Measurements from ENCODE around the gene C1QTNF4. TPM values are rescaled to one million over a fixed set of nuclear protein-coding genes. Genes with fewer than 3 reads are reported as not detected.
"Not testable (repeated sequence)": the region's sequence is repeated elsewhere in the genome, so short reads cannot be mapped to it uniquely, and the experiment has no call there.

C1QTNF4 gene
- 10 to 100 TPM in 2 of 3 donors, 1 to 10 TPM in 1; 6.8 to 14.3 (median 11.8) TPM for polyA plus RNA-seq (ENCODE audit: insufficient read length in 3 of 3)
- long read RNA-seq, donor 1, transcript C1QTNF4-201 (2 exons, 1,664 nt) = major isoform, 5 of 5 reads
- long read RNA-seq, donor 1, partial matches to known transcripts = 0 of 5 reads
- long read RNA-seq, donor 1, other reads (novel, unspliced or antisense) = 0 of 5 reads
- long read RNA-seq, donor 2, transcript C1QTNF4-201 (2 exons, 1,664 nt) = major isoform, 11 of 11 reads
- long read RNA-seq, donor 2, partial matches to known transcripts = 0 of 11 reads
- long read RNA-seq, donor 2, other reads (novel, unspliced or antisense) = 0 of 11 reads
- long read RNA-seq, donor 3, transcript C1QTNF4-201 (2 exons, 1,664 nt) = major isoform, 6 of 6 reads
- long read RNA-seq, donor 3, partial matches to known transcripts = 0 of 6 reads
- long read RNA-seq, donor 3, other reads (novel, unspliced or antisense) = 0 of 6 reads
- long read RNA-seq, donor 4, transcript C1QTNF4-201 (2 exons, 1,664 nt) = major isoform, 8 of 8 reads
- long read RNA-seq, donor 4, partial matches to known transcripts = 0 of 8 reads
- long read RNA-seq, donor 4, other reads (novel, unspliced or antisense) = 0 of 8 reads
- long read RNA-seq, donor 5, partial matches to known transcripts = 0 of 1 reads
- long read RNA-seq, donor 5, other reads (novel, unspliced or antisense) = 0 of 1 reads
- long read RNA-seq, donor 6, partial matches to known transcripts = 0 of 2 reads
- long read RNA-seq, donor 6, other reads (novel, unspliced or antisense) = 0 of 2 reads
- long read RNA-seq, donor 7, transcript C1QTNF4-201 (2 exons, 1,664 nt) = major isoform, 5 of 5 reads
- long read RNA-seq, donor 7, partial matches to known transcripts = 0 of 5 reads
- long read RNA-seq, donor 7, other reads (novel, unspliced or antisense) = 0 of 5 reads
- long read RNA-seq, donor 8, transcript C1QTNF4-201 (2 exons, 1,664 nt) = major isoform, 10 of 10 reads
- long read RNA-seq, donor 8, partial matches to known transcripts = 0 of 10 reads
- long read RNA-seq, donor 8, other reads (novel, unspliced or antisense) = 0 of 10 reads
- long read RNA-seq, donor 9, transcript C1QTNF4-201 (2 exons, 1,664 nt) = major isoform, 6 of 6 reads
- long read RNA-seq, donor 9, partial matches to known transcripts = 0 of 6 reads
- long read RNA-seq, donor 9, other reads (novel, unspliced or antisense) = 0 of 6 reads
- long read RNA-seq, donor 10, partial matches to known transcripts = 0 of 4 reads
- long read RNA-seq, donor 10, other reads (novel, unspliced or antisense) = 0 of 4 reads
- long read RNA-seq, donor 11, transcript C1QTNF4-201 (2 exons, 1,664 nt) = major isoform, 10 of 10 reads
- long read RNA-seq, donor 11, partial matches to known transcripts = 0 of 10 reads
- long read RNA-seq, donor 11, other reads (novel, unspliced or antisense) = 0 of 10 reads
- long read RNA-seq, donor 12, partial matches to known transcripts = 0 of 3 reads
- long read RNA-seq, donor 12, other reads (novel, unspliced or antisense) = 0 of 3 reads
- long read RNA-seq, donor 13, transcript C1QTNF4-201 (2 exons, 1,664 nt) = major isoform, 5 of 5 reads
- long read RNA-seq, donor 13, partial matches to known transcripts = 0 of 5 reads
- long read RNA-seq, donor 13, other reads (novel, unspliced or antisense) = 0 of 5 reads
- long read RNA-seq, donor 14 = 0 reads
- long read RNA-seq, donor 15, partial matches to known transcripts = 0 of 4 reads
- long read RNA-seq, donor 15, other reads (novel, unspliced or antisense) = 0 of 4 reads
- long read RNA-seq, donor 16, transcript C1QTNF4-201 (2 exons, 1,664 nt) = major isoform, 5 of 5 reads
- long read RNA-seq, donor 16, partial matches to known transcripts = 0 of 5 reads
- long read RNA-seq, donor 16, other reads (novel, unspliced or antisense) = 0 of 5 reads

GRCh38 chr11:47593934-47594855 is at the start of gene C1QTNF4:
Gene C1QTNF4 (minus strand): TSS chr11:47594411. CDS start chr11:47590810, 3,601 bp downstream.
- DNase-seq = no peak

DNA sequence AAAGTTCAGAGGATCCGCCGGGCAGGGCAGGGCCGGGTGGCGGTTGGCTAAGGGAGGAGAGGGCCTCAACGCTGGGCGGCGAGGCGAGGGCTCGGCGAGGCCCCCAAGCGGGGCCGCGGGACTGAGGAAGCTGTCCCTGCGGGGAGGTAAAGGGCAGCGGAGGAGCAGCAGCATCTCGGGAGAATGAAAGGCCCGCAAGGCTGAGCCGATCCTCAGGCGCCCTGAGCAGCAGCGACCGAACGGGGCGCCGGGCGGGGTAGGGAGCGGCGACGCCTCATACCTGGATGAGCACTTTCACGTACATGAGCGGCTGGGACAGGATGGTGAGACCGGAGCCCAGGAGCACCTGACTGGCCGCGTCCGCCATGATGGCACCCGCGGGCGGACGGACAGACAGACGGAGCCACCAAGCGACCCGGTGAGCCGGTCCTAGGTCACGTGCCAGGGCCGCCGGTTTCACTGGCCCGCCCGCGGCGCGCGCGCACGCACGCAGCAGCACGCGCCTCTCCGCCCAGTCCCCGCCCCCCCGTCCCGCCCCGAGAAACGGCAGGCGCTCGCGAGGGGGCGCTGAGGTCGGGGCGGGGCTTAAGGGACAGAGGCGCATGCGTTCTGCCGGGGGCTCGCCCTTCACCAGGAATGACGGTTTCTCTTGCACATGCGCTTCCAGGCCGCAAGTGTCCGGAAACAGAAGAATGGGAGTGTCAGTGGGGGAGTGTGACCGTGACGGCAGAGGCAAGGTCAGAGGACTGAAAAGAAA is 48.1 kb upstream of the C1QTNF4 start, which contains the start of gene MTCH2:
TSS of gene MTCH2 (minus strand) at position 461 of the 757 bp plus-strand sequence. CDS start at position 367, 94 bp downstream.
- peak; percentile 98 for DNase-seq

DNA sequence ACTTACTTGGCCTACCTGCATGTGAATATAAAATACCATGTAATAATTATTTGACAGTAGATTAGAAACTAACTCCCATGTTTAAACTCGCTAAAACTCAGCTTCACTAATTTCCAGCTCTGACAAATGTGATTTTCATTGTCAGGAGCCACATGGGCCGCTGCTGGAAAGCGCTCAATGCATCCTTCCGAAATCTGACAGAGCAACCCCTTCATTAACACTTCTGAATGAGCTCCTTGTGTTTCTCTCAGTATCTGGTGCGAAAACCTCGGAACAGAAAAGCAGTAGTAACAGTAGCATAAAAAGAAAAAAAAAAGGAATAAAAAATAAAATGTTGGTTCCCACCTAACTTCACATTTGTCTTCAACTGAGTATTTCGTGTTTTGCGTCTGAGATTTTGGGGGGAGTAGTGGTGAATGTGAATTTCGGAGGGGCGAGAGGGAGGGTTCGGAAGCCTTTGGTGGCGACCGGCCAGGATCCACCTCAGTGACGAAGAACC is 47.4 kb upstream of the C1QTNF4 start:
- no peak for DNase-seq

DNA sequence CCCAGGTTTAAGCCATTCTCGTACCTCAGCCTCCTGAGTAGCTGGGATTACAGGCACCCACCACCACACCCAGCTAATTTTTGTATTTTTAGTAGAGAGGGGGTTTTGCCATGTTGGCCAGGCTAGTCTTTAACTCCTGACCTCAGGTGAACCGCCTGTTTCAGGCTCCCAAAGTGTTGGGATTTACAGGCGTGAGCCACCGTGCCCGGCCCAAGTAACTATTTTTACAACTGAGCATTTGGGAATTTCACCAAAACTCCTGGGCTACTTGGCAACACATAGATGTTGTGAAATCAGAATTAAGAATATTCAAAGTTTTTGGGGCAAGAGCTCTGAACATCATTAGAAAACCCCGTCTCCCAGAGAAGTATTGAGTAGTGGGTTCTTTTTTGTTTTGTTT is 46.3 kb upstream of the C1QTNF4 start:
- not testable (repeated sequence) for DNase-seq

GRCh38 chr11:47636331-47636730 is 42.1 kb upstream of the C1QTNF4 start:
- DNase-seq = not testable (repeated sequence)

DNA sequence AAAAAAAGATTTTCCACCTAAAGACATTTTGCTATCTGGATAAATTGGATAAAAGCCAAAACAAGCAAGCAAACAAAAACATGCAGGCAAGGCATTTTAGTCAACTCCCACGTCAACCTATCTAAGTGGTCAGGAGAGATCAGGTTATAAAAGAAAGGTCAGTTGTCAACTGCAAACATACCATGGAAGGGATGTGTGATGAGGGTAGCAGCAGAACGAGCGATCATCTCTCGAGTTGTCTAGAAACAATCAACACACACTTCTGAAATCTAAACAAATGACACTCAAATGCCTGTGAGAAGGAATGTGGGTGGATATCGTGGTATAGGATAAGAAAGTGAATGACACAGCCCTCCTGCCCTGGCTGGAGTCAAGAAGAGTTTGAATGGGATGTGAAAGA is 37.3 kb upstream of the C1QTNF4 start:
- no peak for DNase-seq

DNA sequence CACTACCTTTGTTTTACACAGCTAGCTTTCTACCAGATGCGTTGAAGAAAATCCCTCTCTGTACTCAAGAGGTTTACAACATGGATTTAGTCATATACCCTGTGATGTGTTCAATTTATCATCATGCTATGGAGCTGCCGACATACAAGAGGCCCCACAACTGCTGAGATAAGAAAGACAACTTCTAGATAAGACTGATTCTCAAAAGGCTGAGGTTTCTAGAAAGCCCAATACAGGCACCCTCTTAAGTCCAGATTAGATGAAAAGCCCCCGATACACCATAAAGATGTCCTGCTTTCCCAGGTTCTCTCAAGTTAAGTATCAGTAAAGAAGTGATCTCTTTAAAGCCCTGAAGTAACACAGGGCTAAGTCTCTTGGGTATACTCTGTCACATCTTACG is 33.8 kb upstream of the C1QTNF4 start:
- no peak for DNase-seq

DNA sequence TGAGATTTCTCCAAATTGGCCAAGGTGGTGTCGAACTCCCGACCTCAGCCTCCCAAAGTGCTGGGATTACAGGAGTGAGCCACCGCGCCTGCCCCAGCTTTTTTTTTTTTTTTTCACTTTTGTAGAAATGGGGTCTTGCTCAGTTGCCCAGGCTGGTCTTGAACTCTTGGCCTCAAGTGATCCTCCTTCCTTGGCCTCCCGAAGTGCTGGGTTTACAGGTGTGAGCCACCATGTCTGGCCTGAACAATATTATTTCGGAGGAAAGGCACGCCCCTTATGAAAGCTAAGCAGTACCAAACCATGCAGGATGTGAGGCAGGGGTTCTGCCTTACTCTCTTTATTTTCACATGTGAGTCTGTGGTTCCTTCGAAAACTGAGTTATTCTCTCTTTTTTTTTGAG is 32.0 kb upstream of the C1QTNF4 start:
- DNase-seq = no peak

DNA sequence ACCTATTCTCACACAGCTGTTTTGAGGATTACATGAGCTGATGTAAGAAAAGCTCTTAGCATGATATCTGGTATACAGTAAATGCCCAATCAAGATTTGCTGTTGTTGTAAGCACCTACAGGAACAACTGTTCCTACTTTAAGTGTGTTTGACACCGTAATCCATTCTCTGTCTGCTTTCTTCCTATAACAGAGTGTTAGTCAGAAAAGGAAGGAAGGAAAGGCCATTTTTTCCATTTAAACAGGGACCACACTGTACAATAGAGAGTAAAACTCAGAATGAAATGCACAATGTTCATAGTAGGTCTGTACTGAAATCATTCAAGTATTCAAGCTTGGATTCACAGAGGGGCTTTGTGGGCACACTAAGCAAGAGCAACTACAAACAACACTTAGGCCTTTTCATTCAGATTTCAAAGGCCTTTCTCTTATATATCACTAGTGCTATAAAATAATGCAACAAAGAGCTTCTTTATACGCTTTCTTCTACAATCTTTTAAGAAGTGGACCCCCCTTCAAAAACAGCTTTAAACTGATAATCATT is 26.7 kb upstream of the C1QTNF4 start:
- no peak for DNase-seq

DNA sequence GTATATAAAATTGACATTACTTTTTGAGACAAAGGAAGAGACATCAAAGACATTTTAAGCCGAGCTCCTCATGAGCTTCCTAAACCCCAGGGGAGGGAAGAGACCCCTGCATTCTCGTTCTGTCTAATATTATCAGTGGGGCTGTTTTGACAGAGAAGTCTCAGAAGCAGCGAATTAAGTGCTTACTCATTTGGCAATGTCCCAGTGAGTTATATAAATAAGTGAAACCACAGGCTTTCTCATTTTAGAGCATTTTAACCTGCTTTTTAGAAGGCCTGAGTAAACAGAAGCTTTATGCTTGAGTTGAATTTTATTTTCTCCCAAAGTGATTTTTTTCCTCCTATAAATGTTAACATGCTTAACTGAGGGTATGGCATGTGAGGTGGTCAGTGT is 23.2 kb upstream of the C1QTNF4 start:
- no peak for DNase-seq

- DNase-seq = peak; percentile 54
Measured at GRCh38 chr11:47616726-47617416, 22.7 kb upstream of the C1QTNF4 start.

DNA sequence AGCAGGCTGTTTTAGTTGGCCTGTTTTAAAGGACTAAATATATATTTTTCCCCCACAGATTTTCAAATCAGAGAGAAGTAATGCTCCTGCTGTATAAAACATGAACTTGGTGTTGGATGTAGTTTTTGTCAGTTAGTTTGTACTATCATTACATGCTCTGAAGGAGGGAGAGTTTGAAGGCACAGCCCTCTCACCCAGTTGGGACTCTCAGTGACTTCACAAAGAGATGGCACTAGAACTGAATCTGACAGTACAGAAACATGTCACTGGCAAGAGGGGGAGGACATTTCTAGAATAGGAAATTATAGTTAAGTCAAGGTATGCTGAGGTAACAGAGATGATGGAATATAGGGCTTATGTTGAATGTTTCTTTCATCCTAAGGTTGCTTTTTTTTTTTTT is 21.0 kb upstream of the C1QTNF4 start:
- no peak for DNase-seq

DNA sequence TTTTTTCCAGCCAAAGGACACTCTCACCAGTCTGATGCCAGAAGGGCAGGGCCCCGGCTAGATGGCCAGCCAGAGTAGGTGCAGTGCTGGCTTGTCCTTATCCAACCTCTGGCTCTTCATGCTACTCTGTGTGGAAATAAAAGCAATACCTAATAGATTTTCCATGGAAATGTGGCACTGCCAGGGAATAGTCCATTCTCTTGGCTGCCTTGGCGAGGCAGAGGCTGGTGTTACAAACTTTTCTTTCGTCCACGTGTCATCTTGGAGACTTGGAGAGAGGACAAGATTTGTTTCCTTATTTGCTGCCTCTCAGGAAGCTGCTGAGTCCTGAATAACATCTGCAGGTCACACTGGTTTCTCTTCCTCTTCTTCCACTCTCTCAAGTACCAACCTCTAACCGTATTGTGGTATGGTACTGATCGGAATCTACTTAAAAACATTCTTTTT is 17.2 kb upstream of the C1QTNF4 start:
- no peak for DNase-seq

DNA sequence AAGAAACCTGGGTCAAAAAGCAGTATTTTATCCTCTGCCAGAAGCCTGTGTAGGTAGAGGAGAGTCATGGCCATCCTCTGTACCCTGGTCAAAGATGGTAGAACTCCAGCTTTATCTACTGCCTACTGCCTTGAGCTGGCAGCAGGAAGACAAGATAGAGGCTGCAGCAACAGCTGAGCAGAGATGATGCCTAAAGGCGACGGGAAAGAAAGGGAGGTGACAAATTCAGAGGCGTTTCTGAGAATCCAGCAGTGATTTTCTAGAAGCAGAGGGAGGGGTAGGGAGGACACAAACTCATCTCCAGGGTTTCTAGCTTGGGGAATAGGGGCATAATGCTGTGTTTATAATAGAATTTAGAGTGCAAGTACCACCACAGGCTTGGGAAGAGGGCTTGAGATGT is 15.5 kb upstream of the C1QTNF4 start:
- no peak for DNase-seq

GRCh38 chr11:47607380-47607779 is 13.2 kb upstream of the C1QTNF4 start:
- DNase-seq = no peak

- no peak for DNase-seq
Measured at GRCh38 chr11:47606731-47607130, 12.5 kb upstream of the C1QTNF4 start.

DNA sequence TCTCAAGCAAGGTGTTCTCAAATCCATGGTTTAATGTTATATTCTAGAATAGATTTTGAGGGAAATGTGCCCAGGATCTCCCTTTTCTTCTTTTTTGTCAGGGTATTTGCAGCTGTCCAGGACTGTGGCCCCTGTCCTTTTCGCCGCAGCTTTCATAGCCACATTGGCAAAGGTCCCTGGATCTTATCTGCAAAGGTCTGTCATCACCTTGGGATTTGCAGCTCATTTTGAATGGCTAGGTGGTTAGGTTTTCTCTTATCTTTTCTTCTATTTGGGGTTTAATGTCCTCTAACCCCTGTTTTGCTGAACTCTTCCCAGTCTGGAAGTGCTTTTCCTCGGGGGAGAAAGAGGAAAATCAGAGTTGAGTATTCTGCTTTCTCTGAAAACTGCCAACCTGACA is 11.7 kb upstream of the C1QTNF4 start:
- DNase-seq = no peak
